ENCODE measurements around the gene MEGF6.

DNA sequence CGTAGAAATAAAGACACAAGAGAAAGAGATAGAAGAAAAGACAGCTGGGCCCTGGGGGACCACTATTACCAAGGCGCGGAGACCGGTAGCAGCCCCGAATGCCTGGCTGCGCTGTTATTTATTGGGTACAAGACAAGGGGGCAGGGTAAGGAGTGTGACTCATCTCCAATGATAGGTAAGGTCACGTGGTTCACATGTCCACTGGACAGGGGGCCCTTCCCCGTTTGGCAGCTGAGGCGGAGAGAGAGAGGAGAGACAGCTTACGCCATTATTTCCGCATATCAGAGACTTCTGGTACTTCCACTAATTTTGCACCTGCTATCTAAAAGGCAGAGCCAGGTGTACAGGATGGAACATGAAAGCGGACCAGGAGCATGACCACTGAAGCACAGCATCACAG is 9.4 kb upstream of the MEGF6 start:
- no peak for TF ChIP-seq CTCF (IDR thresholded peaks at IDR 0.05; ENCODE audit: extremely low read depth in 1 of 2, insufficient read depth in 1 of 2, low read depth in 1 of 2, low read length in 2 of 2)
- no peak for TF ChIP-seq POLR2A (IDR thresholded peaks at IDR 0.05; ENCODE audit: low read depth, low read length)
- TF ChIP-seq EZH2 (IDR thresholded peaks at IDR 0.05; ENCODE audit: borderline replicate concordance, low read depth, low read length, severe bottlenecking) = no peak
- TF ChIP-seq POLR2AphosphoS5 (IDR thresholded peaks at IDR 0.05; ENCODE audit: insufficient read depth, low read depth, low read length) = no peak
- no peak for TF ChIP-seq MAX (IDR thresholded peaks at IDR 0.05; ENCODE audit: insufficient read depth, insufficient read length)

Measured in endothelial cell of umbilical vein (primary cell).